HepG2 (cell line): ENCODE data around the gene TMEM61. TPM values are rescaled to one million over a fixed set of nuclear protein-coding genes. Genes with fewer than 3 reads are reported as not detected.

Experiments used
- ATAC-seq: fragments of 200-7000 bp; cut with Tn5 transposase; 3 replicates; pipeline ENCODE4 v1.9.1; 2020; ENCODE audit warnings: mild to moderate bottlenecking, moderate library complexity
- BruUV-seq: library from RNA; stranded (reverse); fragments of 400-500 nt; replicated peaks from 2 replicates; lab custom pipeline; 2021; lab: Mats Ljungman, UMichigan
- CTCF ChIA-PET: fragments of 300-600 bp; formaldehyde crosslinking; extraction: SDS; loops from one replicate; lab custom pipeline; 2021; ENCODE audit warnings: low total read pairs, inconsistent platforms, low intra/inter-chr PET ratio; lab: Yijun Ruan, JAX
- POLR2A ChIA-PET: fragments of 350-600 bp; sonication (Branson Sonifier 250); formaldehyde crosslinking; loops from one replicate; lab custom pipeline; 2020; ENCODE audit warnings: antibody characterized with exemption, inconsistent platforms; lab: Yijun Ruan, JAX
- DNase-seq: peaks from one replicate; pipeline ENCODE4 v3.0.0-alpha.2; 2015; ENCODE audit warnings: low spot score
- FAIRE-seq: peaks from 3 replicates; lab custom pipeline; 2011; peaks lifted over from hg19 to GRCh38; lab: Jason Lieb, UNC
- H2AFZ ChIP-seq: one replicate; pipeline ENCODE4 v1.6.1; 2011; ENCODE audit warnings: low read length, inconsistent platforms
- H3K27ac ChIP-seq: fragments of 300-600 bp; 3 replicates; pipeline ENCODE4 v1.8.0; 2011; ENCODE audit warnings: mixed run types, mild to moderate bottlenecking, mixed read lengths, low read length, inconsistent platforms; ENCODE audit not compliant: insufficient read depth; ENCODE audit errors: extremely low read length
- H3K27me3 ChIP-seq, 2 experiments: fragments of 200-600 bp in 1 of 2; 2 replicates in 1 of 2; 3 replicates in 1 of 2; pipeline versions ENCODE4 v1.6.0 to v1.8.0; 2011; ENCODE audit warnings: low read length in 2 of 2, mild to moderate bottlenecking in 2 of 2, moderate library complexity in 2 of 2, inconsistent platforms in 1 of 2; ENCODE audit not compliant: insufficient read depth in 2 of 2, control insufficient read depth in 1 of 2
- H3K36me3 ChIP-seq, 2 experiments: fragments of 200-600 bp in 1 of 2; replicated peaks in 1 of 2; 2 replicates in 1 of 2; 3 replicates in 1 of 2; pipeline versions ENCODE4 v1.5.1 to v1.8.0; 2011; ENCODE audit warnings: low read length in 2 of 2, inconsistent platforms in 1 of 2; ENCODE audit not compliant: insufficient read depth in 2 of 2, control insufficient read depth in 1 of 2
- H3K4me1 ChIP-seq: 2 replicates; pipeline ENCODE4 v1.5.1; 2012; ENCODE audit warnings: low read length, inconsistent platforms; ENCODE audit not compliant: insufficient read depth
- H3K4me2 ChIP-seq: 2 replicates; pipeline ENCODE4 v1.6.0; 2011; ENCODE audit warnings: low read depth, low read length, inconsistent platforms
- H3K4me3 ChIP-seq, 3 experiments: fragments of 200-600 bp in 1 of 3; sonication (generic), shearing (Covaris generic) in 1 of 3; replicated peaks in 1 of 3; 2 replicates each; pipeline ENCODE4 v1.5.1; 2011 to 2016; ENCODE audit warnings: low read length in 3 of 3, inconsistent platforms in 2 of 3, low read depth in 2 of 3, mild to moderate bottlenecking in 2 of 3, control low read depth in 1 of 3, mixed read lengths in 1 of 3; ENCODE audit not compliant: insufficient read depth in 1 of 3
- H3K79me2 ChIP-seq: one replicate; pipeline ENCODE4 v1.6.1; 2011; ENCODE audit warnings: low read length, inconsistent platforms; ENCODE audit not compliant: insufficient read depth
- H3K9ac ChIP-seq: 2 replicates; pipeline ENCODE4 v1.6.0; 2011; ENCODE audit warnings: mild to moderate bottlenecking, low read depth, low read length, inconsistent platforms; ENCODE audit not compliant: insufficient read depth
- H3K9me3 ChIP-seq: 2 replicates; pipeline ENCODE4 v1.5.1; 2012; ENCODE audit warnings: mild to moderate bottlenecking, low read length
- H4K20me1 ChIP-seq: 2 replicates; pipeline ENCODE4 v1.6.0; 2011; ENCODE audit warnings: inconsistent platforms, mild to moderate bottlenecking, low read length, moderate library complexity; ENCODE audit not compliant: insufficient read depth
- ASH2L ChIP-seq: fragments of 300-600, 200-600 bp; sonication (generic); IDR thresholded peaks from 2 replicates; pipeline ENCODE4 v1.7.0; 2017; ENCODE audit warnings: low read depth, mild to moderate bottlenecking, moderate library complexity, mixed read lengths, low read length; ENCODE audit not compliant: insufficient read length
- ELF3 ChIP-seq: IDR thresholded peaks from 2 replicates; pipeline ENCODE4 v1.6.1; 2016; ENCODE audit warnings: missing genetic modification reagents, missing compliant biosample characterization
- GABPB1 ChIP-seq: IDR thresholded peaks from 2 replicates; pipeline ENCODE4 v1.6.1; 2016; ENCODE audit warnings: mild to moderate bottlenecking, missing genetic modification reagents, moderate library complexity, missing compliant biosample characterization
- MLXIP ChIP-seq: sonication (generic); formaldehyde crosslinking; IDR thresholded peaks from 2 replicates; pipeline ENCODE4 v1.9.0; 2021; ENCODE audit warnings: missing genetic modification reagents, borderline replicate concordance
- REST ChIP-seq, 2 experiments: IDR thresholded peaks; 2 replicates each; pipeline ENCODE4 v1.6.1; 2011 to 2012; ENCODE audit warnings: low read length in 2 of 2, borderline replicate concordance in 1 of 2, low read depth in 1 of 2, mild to moderate bottlenecking in 1 of 2, moderate library complexity in 1 of 2
- SMARCC2 ChIP-seq: fragments of 450-650 bp; IDR thresholded peaks from 2 replicates; pipeline ENCODE4 v1.6.1; 2017; ENCODE audit warnings: antibody characterized with exemption, mild to moderate bottlenecking
- TFDP2 ChIP-seq: sonication (generic); formaldehyde crosslinking; IDR thresholded peaks from 2 replicates; pipeline ENCODE4 v1.4.0; 2020; ENCODE audit warnings: missing genetic modification reagents
- ZEB1 ChIP-seq: IDR thresholded peaks from 2 replicates; pipeline ENCODE4 v1.6.1; 2012; ENCODE audit warnings: mild to moderate bottlenecking, low read depth, inconsistent platforms; ENCODE audit not compliant: insufficient replicate concordance
- ZNF101 ChIP-seq: sonication (generic); formaldehyde crosslinking; IDR thresholded peaks from 2 replicates; pipeline ENCODE4 v1.4.0; 2020; ENCODE audit warnings: mild to moderate bottlenecking, low read depth, missing genetic modification reagents, borderline replicate concordance
- ZNF354B ChIP-seq: sonication (generic); formaldehyde crosslinking; IDR thresholded peaks from 2 replicates; pipeline ENCODE4 v1.8.0; 2022; ENCODE audit warnings: mild to moderate bottlenecking, missing genetic modification reagents
- ZNF496 ChIP-seq: sonication (generic); formaldehyde crosslinking; IDR thresholded peaks from 2 replicates; pipeline ENCODE4 v1.8.1; 2023; ENCODE audit warnings: mild to moderate bottlenecking, moderate library complexity, missing genetic modification reagents; ENCODE audit not compliant: insufficient replicate concordance
- ZNF768 ChIP-seq: sonication (generic); formaldehyde crosslinking; IDR thresholded peaks from 2 replicates; pipeline ENCODE4 v1.4.0; 2020; ENCODE audit warnings: missing genetic modification reagents
- ZNF800 ChIP-seq: sonication (generic); formaldehyde crosslinking; IDR thresholded peaks from 2 replicates; pipeline ENCODE4 v1.4.0; 2020; ENCODE audit warnings: missing genetic modification reagents
- WGBS: methylation state at CpG from one replicate; pipeline ENCODE4 v1.1.6; 2017; ENCODE audit warnings: low lambda C conversion rate; 5-methylcytosine and 5-hydroxymethylcytosine counted together
- in situ Hi-C: cut with HindIII; loops from 2 replicates; pipeline ENCODE4 v1.10.0; 2017; ENCODE audit warnings: low pct_unique_long_range_greater_than_20kb; ENCODE audit not compliant: extremely low pct_ligation_motif_present
- intact Hi-C: fragments of 100-400 bp; cut with micrococcal nuclease; formaldehyde crosslinking; loops from one replicate; pipeline ENCODE4 v1.10.0; 2022; ENCODE audit not compliant: unreplicated experiment
- polyA plus RNA-seq, 8 experiments: library from polyadenylated mRNA; depleted of rRNA in 3 of 8; stranded (reverse) in 7 of 8; unstranded in 1 of 8; fragments of >200 nt; fragmentation: Illumina TruSeq in 4 of 8; extraction: Trizol in 4 of 8; gene quantifications; 2 replicates each; pipeline versions ENCODE4 v1.2.1 to v1.2.3, GENCODE V29; 2011 to 2016; ENCODE audit warnings: low read depth in 4 of 8, missing spikeins in 1 of 8, mixed read lengths in 1 of 8; ENCODE audit not compliant: insufficient read depth in 1 of 8
- total RNA-seq, 5 experiments: library from RNA; depleted of rRNA; stranded (reverse); fragments of >200 nt; fragmentation: Illumina TruSeq; extraction: Trizol; gene quantifications; 2 replicates each; pipeline ENCODE4 v1.2.3, GENCODE V29; 2016; ENCODE audit warnings: low read depth in 1 of 5

Gene TMEM61
- total and polyA plus RNA-seq, 2 of the 13 experiments (the other 11 are each of a cell fraction or from before 2014, with no cell fraction given): not detected

GRCh38 chr1:54991939-54992338 lies 11.5 kb downstream of the TMEM61 start:
- H3K4me1 ChIP-seq: peaks cover 7% of the 10 kb centered on the region; the same call in 1 of the 2 replicates
- 2% methylated on average over 5 of the region's 12 CpGs for WGBS
- ATAC-seq (no peak), FAIRE-seq (no peak)
- no peaks in the 10 kb centered on the region for H3K36me3 ChIP-seq
- no peaks in the 10 kb centered on the region for H3K79me2 ChIP-seq
- no peak overlapping the region for H3K4me3 ChIP-seq
- ChIA-PET POLR2A (no interaction called here), CTCF (no interaction called here)
- H4K20me1 ChIP-seq: no peaks in the 10 kb centered on the region
- intact Hi-C loops: no loop called here
- H2AFZ ChIP-seq: no peak overlapping the region
- H3K9ac ChIP-seq: no peak overlapping the region
- in situ Hi-C loops: loop anchor here (10.0 kb wide), 1 partner anchor 177 kb away; no protein-coding TSS in a partner anchor
- H3K9me3 ChIP-seq: no peaks in the 10 kb centered on the region
- H3K27ac ChIP-seq: no peak overlapping the region
- TF ChIP-seq ZNF354B (CRISPR knock-in tag): no peak
- no peak for TF ChIP-seq TFDP2 (CRISPR knock-in tag)
- no peak for TF ChIP-seq ZNF101
- TF ChIP-seq MLXIP (CRISPR knock-in tag): no peak
- TF ChIP-seq ZNF496 (CRISPR knock-in tag): no peak
- TF ChIP-seq ZEB1: no peak
- TF ChIP-seq REST (IDR thresholded peaks at IDR 0.05; ENCODE audit: borderline replicate concordance in 1 of 2, low read depth in 1 of 2, low read length in 2 of 2): no peak
- TF ChIP-seq ZNF800 (CRISPR knock-in tag): no peak
- TF ChIP-seq SMARCC2: no peak
- no peak for TF ChIP-seq GABPB1 (CRISPR knock-in tag)
- TF ChIP-seq ELF3 (CRISPR knock-in tag): no peak
- no peak for TF ChIP-seq ZNF768 (CRISPR knock-in tag)
- no peak for TF ChIP-seq ASH2L
- TF ChIP-seq, all 625 proteins: peak for 0
- Histone ChIP-seq H3K27me3 (peaks cover 0 to 31% of the 10 kb centered on the region in 2 experiments; a peak in 4 of 5 replicates), H3K4me2 (no peak overlapping the region)
- no peak for DNase-seq
- no TSS peak for BruUV-seq
